Measurements from ENCODE around the gene OAT. TPM values are rescaled to one million over a fixed set of nuclear protein-coding genes. Genes with fewer than 3 reads are reported as not detected.

OAT gene
- total and polyA plus RNA-seq, 2 donors (not counting 3 experiments of a cell fraction or from before 2014, with no cell fraction given) = 69.9 to 90.8 TPM

DNA sequence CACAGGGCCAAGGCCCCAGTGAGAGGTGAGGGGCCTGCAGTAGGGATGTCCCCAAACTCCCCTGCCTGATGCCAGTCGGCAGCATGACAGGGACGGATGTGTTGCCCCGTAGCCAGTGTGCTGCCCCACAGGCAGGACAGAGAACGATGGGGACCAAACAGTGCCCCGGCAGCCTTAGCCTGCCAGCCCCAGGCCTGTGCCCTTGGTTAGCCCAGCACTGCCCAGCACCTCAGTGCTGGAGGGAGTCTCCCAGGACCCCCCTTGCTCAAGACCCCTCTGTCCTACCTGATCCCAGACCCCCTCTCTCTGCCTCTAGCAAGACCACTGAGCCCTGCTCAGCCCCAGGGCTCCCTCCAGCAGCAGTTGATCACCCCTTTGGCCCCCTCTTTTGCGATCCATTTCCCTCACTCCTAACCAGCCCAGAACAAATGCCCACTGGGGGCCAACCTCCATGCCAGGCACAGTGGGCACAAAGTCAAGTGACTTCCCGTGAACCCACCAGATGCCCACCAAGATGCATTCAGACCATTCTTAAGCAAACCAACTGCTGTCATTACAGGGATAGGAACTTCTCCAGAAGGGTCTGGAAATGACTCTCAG is 34.0 kb downstream of the OAT start:
- Histone ChIP-seq H3K4me3 (replicated peaks in 1 of 3; ENCODE audit: insufficient read depth in 1 of 3, low read depth in 1 of 3, low read length in 3 of 3) (no peak overlapping the region), H3K4me1 (ENCODE audit: control insufficient read depth, extremely low read depth, insufficient read depth, low read length) (no peaks in the 10 kb centered on the region), H3K36me3 (ENCODE audit: control insufficient read depth in 2 of 2, extremely low read depth in 1 of 2, insufficient read depth in 2 of 2, low read length in 2 of 2) (no peaks in the 10 kb centered on the region), H4K20me1 (replicated peaks; ENCODE audit: control insufficient read depth, extremely low read depth, insufficient read depth, low read length) (no peaks in the 10 kb centered on the region), H3K27ac (ENCODE audit: insufficient read depth, low read depth, low read length) (no peak overlapping the region), H3K9ac (replicated peaks; ENCODE audit: extremely low read depth, insufficient read depth, low read length) (no peak overlapping the region), H3K9me3 (replicated peaks; ENCODE audit: control insufficient read depth, insufficient read depth, low read length) (no peaks in the 10 kb centered on the region), H3K9me1 (replicated peaks; ENCODE audit: control insufficient read depth, extremely low read depth, insufficient read depth, low read length) (no peaks in the 10 kb centered on the region), H2AFZ (ENCODE audit: low read depth, low read length) (no peak overlapping the region), H3K79me2 (ENCODE audit: control insufficient read depth, insufficient read depth, low read length) (no peaks in the 10 kb centered on the region), H3K4me2 (ENCODE audit: insufficient read depth, low read length) (no peak overlapping the region), H3K27me3 (ENCODE audit: control insufficient read depth in 2 of 2, insufficient read depth in 2 of 2, low read length in 2 of 2) (peaks cover 0 to 3% of the 10 kb centered on the region in 2 experiments)
- DNase-seq (ENCODE audit: low read depth, low spot score) (no peak), FAIRE-seq (no peak)
- dilution Hi-C loops (cut with MboI; ENCODE audit: extremely low pct_ligation_motif_present, low sequenced_read_pairs) = no loop called here
- ChIA-PET POLR2A (no interaction called here), CTCF (interaction anchor here (0.6 to 17.2 kb wide), 3 partner anchors 19 to 1546 kb away, joined by 3 to 691 read pairs (median 3); no protein-coding TSS in a partner anchor)
- BruUV-seq (replicated peaks) = no TSS peak
- TF ChIP-seq FOS (IDR thresholded peaks at IDR 0.05; ENCODE audit: borderline replicate concordance, insufficient read depth, low read length) (no peak), POLR2A (IDR thresholded peaks at IDR 0.05; ENCODE audit: low read depth, low read length) (no peak), EZH2 (IDR thresholded peaks at IDR 0.05; ENCODE audit: borderline replicate concordance, low read depth, low read length, severe bottlenecking) (no peak), MYC (IDR thresholded peaks at IDR 0.05; ENCODE audit: low read depth, low read length) (no peak), GATA2 (IDR thresholded peaks at IDR 0.05; ENCODE audit: insufficient read depth, insufficient read length, low read depth, low read length) (no peak), POLR2AphosphoS5 (IDR thresholded peaks at IDR 0.05; ENCODE audit: insufficient read depth, low read depth, low read length) (no peak)
- intact Hi-C loops (cut with micrococcal nuclease) = loop anchor here (5.0 kb wide), 1 partner anchor 122 kb away; no protein-coding TSS in a partner anchor

DNA sequence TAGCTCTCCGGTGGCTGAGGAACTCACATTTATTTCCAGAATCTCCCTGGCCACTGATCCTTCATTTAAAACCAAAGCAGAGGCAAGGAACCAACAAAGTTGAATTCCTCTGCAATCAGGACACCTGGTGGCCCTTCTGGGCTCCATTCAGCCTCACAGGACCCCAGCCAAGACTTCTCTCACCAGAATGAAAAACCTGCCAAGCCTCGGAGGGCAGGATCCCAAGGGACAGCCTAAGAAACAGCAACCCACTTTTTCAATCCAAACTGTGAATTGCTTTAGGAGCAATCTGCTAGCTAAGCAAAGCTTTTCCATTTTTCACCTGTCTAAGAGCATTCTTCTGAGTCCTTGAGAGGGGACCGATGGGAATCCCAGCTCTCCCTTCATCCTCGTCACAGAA is 34.6 kb downstream of the OAT start:
- Histone ChIP-seq H3K9ac (replicated peaks; ENCODE audit: extremely low read depth, insufficient read depth, low read length) (no peak overlapping the region), H3K27me3 (ENCODE audit: control insufficient read depth in 2 of 2, insufficient read depth in 2 of 2, low read length in 2 of 2) (peaks cover 0 to 3% of the 10 kb centered on the region in 2 experiments), H3K27ac (ENCODE audit: insufficient read depth, low read depth, low read length) (no peak overlapping the region), H3K36me3 (ENCODE audit: control insufficient read depth in 2 of 2, extremely low read depth in 1 of 2, insufficient read depth in 2 of 2, low read length in 2 of 2) (no peaks in the 10 kb centered on the region), H2AFZ (ENCODE audit: low read depth, low read length) (no peak overlapping the region), H3K4me3 (replicated peaks in 1 of 3; ENCODE audit: insufficient read depth in 1 of 3, low read depth in 1 of 3, low read length in 3 of 3) (no peak overlapping the region), H3K4me1 (ENCODE audit: control insufficient read depth, extremely low read depth, insufficient read depth, low read length) (no peaks in the 10 kb centered on the region), H3K79me2 (ENCODE audit: control insufficient read depth, insufficient read depth, low read length) (no peaks in the 10 kb centered on the region), H3K9me1 (replicated peaks; ENCODE audit: control insufficient read depth, extremely low read depth, insufficient read depth, low read length) (no peaks in the 10 kb centered on the region), H3K9me3 (replicated peaks; ENCODE audit: control insufficient read depth, insufficient read depth, low read length) (no peaks in the 10 kb centered on the region), H4K20me1 (replicated peaks; ENCODE audit: control insufficient read depth, extremely low read depth, insufficient read depth, low read length) (no peaks in the 10 kb centered on the region), H3K4me2 (ENCODE audit: insufficient read depth, low read length) (no peak overlapping the region)
- POLR2A ChIA-PET = no interaction called here
- no peak for TF ChIP-seq EZH2 (IDR thresholded peaks at IDR 0.05; ENCODE audit: borderline replicate concordance, low read depth, low read length, severe bottlenecking)
- TF ChIP-seq MYC (IDR thresholded peaks at IDR 0.05; ENCODE audit: low read depth, low read length) = no peak
- TF ChIP-seq JUN (IDR thresholded peaks at IDR 0.05; ENCODE audit: borderline replicate concordance, insufficient read depth, insufficient read length, low read depth) = no peak
- TF ChIP-seq, protein P1, sequence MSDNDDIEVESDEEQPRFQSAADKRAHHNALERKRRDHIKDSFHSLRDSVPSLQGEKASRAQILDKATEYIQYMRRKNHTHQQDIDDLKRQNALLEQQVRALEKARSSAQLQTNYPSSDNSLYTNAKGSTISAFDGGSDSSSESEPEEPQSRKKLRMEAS (IDR thresholded peaks at IDR 0.05; ENCODE audit: insufficient read depth, insufficient read length) = no peak
- TF ChIP-seq, protein P2, sequence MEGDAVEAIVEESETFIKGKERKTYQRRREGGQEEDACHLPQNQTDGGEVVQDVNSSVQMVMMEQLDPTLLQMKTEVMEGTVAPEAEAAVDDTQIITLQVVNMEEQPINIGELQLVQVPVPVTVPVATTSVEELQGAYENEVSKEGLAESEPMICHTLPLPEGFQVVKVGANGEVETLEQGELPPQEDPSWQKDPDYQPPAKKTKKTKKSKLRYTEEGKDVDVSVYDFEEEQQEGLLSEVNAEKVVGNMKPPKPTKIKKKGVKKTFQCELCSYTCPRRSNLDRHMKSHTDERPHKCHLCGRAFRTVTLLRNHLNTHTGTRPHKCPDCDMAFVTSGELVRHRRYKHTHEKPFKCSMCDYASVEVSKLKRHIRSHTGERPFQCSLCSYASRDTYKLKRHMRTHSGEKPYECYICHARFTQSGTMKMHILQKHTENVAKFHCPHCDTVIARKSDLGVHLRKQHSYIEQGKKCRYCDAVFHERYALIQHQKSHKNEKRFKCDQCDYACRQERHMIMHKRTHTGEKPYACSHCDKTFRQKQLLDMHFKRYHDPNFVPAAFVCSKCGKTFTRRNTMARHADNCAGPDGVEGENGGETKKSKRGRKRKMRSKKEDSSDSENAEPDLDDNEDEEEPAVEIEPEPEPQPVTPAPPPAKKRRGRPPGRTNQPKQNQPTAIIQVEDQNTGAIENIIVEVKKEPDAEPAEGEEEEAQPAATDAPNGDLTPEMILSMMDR (IDR thresholded peaks at IDR 0.05; ENCODE audit: extremely low read depth in 1 of 2, insufficient read depth in 1 of 2, low read depth in 1 of 2, low read length in 2 of 2) = no peak
- TF ChIP-seq POLR2A (IDR thresholded peaks at IDR 0.05; ENCODE audit: low read depth, low read length) = no peak
- TF ChIP-seq GATA2 (IDR thresholded peaks at IDR 0.05; ENCODE audit: insufficient read depth, insufficient read length, low read depth, low read length) = no peak
- TF ChIP-seq POLR2AphosphoS5 (IDR thresholded peaks at IDR 0.05; ENCODE audit: insufficient read depth, low read depth, low read length) = no peak
- no peak for TF ChIP-seq FOS (IDR thresholded peaks at IDR 0.05; ENCODE audit: borderline replicate concordance, insufficient read depth, low read length)
- DNase-seq (ENCODE audit: low read depth, low spot score) (no peak), FAIRE-seq (no peak)
- CTCF ChIA-PET = interaction anchor here (0.6 to 17.2 kb wide), 4 partner anchors 10 to 1546 kb away, joined by 3 to 691 read pairs (median 3); no protein-coding TSS in a partner anchor
- dilution Hi-C loops (cut with MboI; ENCODE audit: extremely low pct_ligation_motif_present, low sequenced_read_pairs) = no loop called here
- no TSS peak for BruUV-seq (replicated peaks)
- intact Hi-C loops (cut with micrococcal nuclease) = no loop called here
